GM21619 (cell line): Measurements from ENCODE around the gene CARM1.

Experiments used
- ATAC-seq: cut with Tn5 transposase; IDR thresholded peaks from one replicate; pipeline ENCODE4 v1.9.1; 2021; ENCODE audit not compliant: unreplicated experiment

Gene CARM1

GRCh38 chr19:10899151-10899653 lies 27.8 kb downstream of the CARM1 start:
- ATAC-seq: no peak

- ATAC-seq: no peak
Measured at GRCh38 chr19:10907925-10908324, 36.6 kb downstream of the CARM1 start.

- ATAC-seq: no peak
Measured at GRCh38 chr19:10908380-10908960, 37.1 kb downstream of the CARM1 start.

GRCh38 chr19:10911579-10912363 lies 40.4 kb downstream of the CARM1 start:
- ATAC-seq: no peak

- ATAC-seq: no peak
Measured at GRCh38 chr19:10912619-10913018, 41.3 kb downstream of the CARM1 start.

GRCh38 chr19:10913716-10914340 lies 42.5 kb downstream of the CARM1 start:
- ATAC-seq: no peak

GRCh38 chr19:10915130-10916091 lies 44.1 kb downstream of the CARM1 start:
- no peak for ATAC-seq

- no peak for ATAC-seq
Measured at GRCh38 chr19:10916602-10917001, 45.2 kb downstream of the CARM1 start.

- no peak for ATAC-seq
Measured at GRCh38 chr19:10918359-10918758, 47.0 kb downstream of the CARM1 start.

GRCh38 chr19:10919352-10920287 lies 48.3 kb downstream of the CARM1 start:
- ATAC-seq: no peak

GRCh38 chr19:10920288-10920655 lies 48.9 kb downstream of the CARM1 start:
- no peak for ATAC-seq

- no peak for ATAC-seq
Measured at GRCh38 chr19:10920781-10921180, 49.4 kb downstream of the CARM1 start.

- no peak for ATAC-seq
Measured at GRCh38 chr19:10921199-10921909, 50.0 kb downstream of the CARM1 start.

- ATAC-seq: no peak
Measured at GRCh38 chr19:10921910-10922637, 50.7 kb downstream of the CARM1 start.

- no peak for ATAC-seq
Measured at GRCh38 chr19:10922638-10923014, 51.3 kb downstream of the CARM1 start.

GRCh38 chr19:10923260-10924112 lies 52.1 kb downstream of the CARM1 start:
- ATAC-seq: no peak

GRCh38 chr19:10924597-10924996 lies 53.2 kb downstream of the CARM1 start:
- ATAC-seq: no peak
